PC-3 (cell line): Measurements from ENCODE around the gene MRPS31. TPM values are rescaled to one million over a fixed set of nuclear protein-coding genes. Genes with fewer than 3 reads are reported as not detected.

ENCODE experiments used
- ATAC-seq: fragments of 200-7000 bp; cut with Tn5 transposase; 2 replicates; pipeline ENCODE4 v1.9.1; 2020; ENCODE audit warnings: mild to moderate bottlenecking, moderate library complexity
- BruUV-seq: library from RNA; stranded (reverse); fragments of 400-500 nt; replicated peaks from 2 replicates; lab custom pipeline; 2021; lab: Mats Ljungman, UMichigan
- CTCF ChIA-PET: fragments of 300-600 bp; sonication (Branson Sonifier 250); formaldehyde crosslinking; loops from one replicate; lab custom pipeline; 2022; ENCODE audit warnings: antibody characterized with exemption; lab: Charles Lee
- POLR2A ChIA-PET: fragments of 300-600 bp; sonication (Branson Sonifier 250); formaldehyde crosslinking; loops from one replicate; lab custom pipeline; 2022; ENCODE audit warnings: antibody characterized with exemption; ENCODE audit not compliant: unreplicated experiment; lab: Charles Lee
- DNase-seq: peaks from one replicate; pipeline ENCODE4 v3.0.0-alpha.2; 2015
- H2AFZ ChIP-seq: fragments of 300-600 bp; sonication (generic); 2 replicates; pipeline ENCODE4 v1.6.0; 2016; ENCODE audit warnings: antibody characterized with exemption, low read length
- H3F3A ChIP-seq: fragments of 300-600 bp; sonication (generic); one replicate; pipeline ENCODE4 v1.6.0; 2017; ENCODE audit warnings: antibody characterized with exemption, low read length, control low read depth, mild to moderate bottlenecking; ENCODE audit not compliant: unreplicated experiment
- H3K27ac ChIP-seq: fragments of 300-600 bp; sonication (generic); 2 replicates; pipeline ENCODE4 v1.5.1; 2016; ENCODE audit warnings: mild to moderate bottlenecking, low read length
- H3K27me3 ChIP-seq: fragments of 300-600 bp; sonication (generic); 2 replicates; pipeline ENCODE4 v1.6.1; 2016; ENCODE audit warnings: low read length, mixed read lengths
- H3K36me3 ChIP-seq: fragments of 300-600 bp; sonication (generic); 2 replicates; pipeline ENCODE4 v1.6.1; 2016; ENCODE audit warnings: low read depth, mixed run types, low read length, mixed read lengths
- H3K4me1 ChIP-seq: fragments of 300-600 bp; sonication (generic); 2 replicates; pipeline ENCODE4 v1.5.1; 2016; ENCODE audit warnings: low read length; ENCODE audit not compliant: insufficient read depth
- H3K4me2 ChIP-seq: fragments of 300-600 bp; sonication (generic); 2 replicates; pipeline ENCODE4 v1.6.0; 2016; ENCODE audit warnings: low read length
- H3K4me3 ChIP-seq: fragments of 300-600 bp; sonication (generic); 2 replicates; pipeline ENCODE4 v1.5.1; 2016; ENCODE audit warnings: mild to moderate bottlenecking, low read length, mixed read lengths
- H3K79me2 ChIP-seq: fragments of 300-600 bp; sonication (generic); 2 replicates; pipeline ENCODE4 v1.6.1; 2017; ENCODE audit warnings: low read length, mixed read lengths
- H3K9ac ChIP-seq: fragments of 300-600 bp; sonication (generic); 2 replicates; pipeline ENCODE4 v1.6.0; 2016; ENCODE audit warnings: mild to moderate bottlenecking, low read length
- H3K9me2 ChIP-seq: fragments of 300-600 bp; sonication (generic); replicated peaks from 2 replicates; pipeline ENCODE4 v1.6.1; 2016; ENCODE audit warnings: mixed run types, low read length, mixed read lengths
- H3K9me3 ChIP-seq: fragments of 300-600 bp; sonication (generic); 2 replicates; pipeline ENCODE4 v1.6.1; 2016; ENCODE audit warnings: low read length, mixed read lengths
- H4K20me1 ChIP-seq: fragments of 300-600 bp; sonication (generic); 2 replicates; pipeline ENCODE4 v1.6.1; 2016; ENCODE audit warnings: low read length, mixed read lengths
- EZH2 ChIP-seq: fragments of 300-600 bp; sonication (generic); IDR thresholded peaks from one replicate; pipeline ENCODE4 v1.6.1; 2017; ENCODE audit warnings: antibody characterized with exemption, mild to moderate bottlenecking, low read length; ENCODE audit not compliant: unreplicated experiment
- EZH2phosphoT487 ChIP-seq: fragments of 300-600 bp; sonication (generic); IDR thresholded peaks from 2 replicates; pipeline ENCODE4 v1.6.1; 2018; ENCODE audit warnings: mild to moderate bottlenecking, antibody characterized with exemption, low read length, borderline replicate concordance
- intact Hi-C: fragments of 100-400 bp; cut with micrococcal nuclease; formaldehyde crosslinking; loops from 2 replicates; pipeline ENCODE4 v1.9.0; 2023
- total RNA-seq: library from RNA; depleted of rRNA; stranded (reverse); fragments of >200 nt; gene quantifications from 2 replicates; pipeline ENCODE4 v1.2.3, GENCODE V29; 2014
- TF ChIP-seq, protein P1 (sequence below): fragments of 300-600 bp; sonication (generic); conservative IDR thresholded peaks from 2 replicates; pipeline ENCODE4 v1.5.1; 2017; ENCODE audit warnings: antibody characterized with exemption, low read depth, mild to moderate bottlenecking, low read length

The MRPS31 gene
- total RNA-seq, 1 experiment from 2014 or later, result 14.6 TPM

GRCh38 chr13:40794414-40795368, 23.7 kb upstream of the MRPS31 start:
- peaks cover 23% of the 10 kb centered on the region for H3K79me2 ChIP-seq
- no peak overlapping the region for H3K9ac ChIP-seq
- BruUV-seq, result no TSS peak
- POLR2A ChIA-PET, result no interaction called here
- TF ChIP-seq EZH2phosphoT487 (no peak), EZH2 (no peak)
- TF ChIP-seq, protein P1, sequence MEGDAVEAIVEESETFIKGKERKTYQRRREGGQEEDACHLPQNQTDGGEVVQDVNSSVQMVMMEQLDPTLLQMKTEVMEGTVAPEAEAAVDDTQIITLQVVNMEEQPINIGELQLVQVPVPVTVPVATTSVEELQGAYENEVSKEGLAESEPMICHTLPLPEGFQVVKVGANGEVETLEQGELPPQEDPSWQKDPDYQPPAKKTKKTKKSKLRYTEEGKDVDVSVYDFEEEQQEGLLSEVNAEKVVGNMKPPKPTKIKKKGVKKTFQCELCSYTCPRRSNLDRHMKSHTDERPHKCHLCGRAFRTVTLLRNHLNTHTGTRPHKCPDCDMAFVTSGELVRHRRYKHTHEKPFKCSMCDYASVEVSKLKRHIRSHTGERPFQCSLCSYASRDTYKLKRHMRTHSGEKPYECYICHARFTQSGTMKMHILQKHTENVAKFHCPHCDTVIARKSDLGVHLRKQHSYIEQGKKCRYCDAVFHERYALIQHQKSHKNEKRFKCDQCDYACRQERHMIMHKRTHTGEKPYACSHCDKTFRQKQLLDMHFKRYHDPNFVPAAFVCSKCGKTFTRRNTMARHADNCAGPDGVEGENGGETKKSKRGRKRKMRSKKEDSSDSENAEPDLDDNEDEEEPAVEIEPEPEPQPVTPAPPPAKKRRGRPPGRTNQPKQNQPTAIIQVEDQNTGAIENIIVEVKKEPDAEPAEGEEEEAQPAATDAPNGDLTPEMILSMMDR, result no peak
- ATAC-seq (no peak), DNase-seq (no peak)
- no peak overlapping the region for H3K27ac ChIP-seq
- H3K9me2 ChIP-seq, result no peaks in the 10 kb centered on the region
- no peaks in the 10 kb centered on the region for H4K20me1 ChIP-seq
- no peaks in the 10 kb centered on the region for H3K4me1 ChIP-seq
- no peaks in the 10 kb centered on the region for H3F3A ChIP-seq
- no peak overlapping the region for H2AFZ ChIP-seq
- CTCF ChIA-PET, result no interaction called here
- H3K4me3 ChIP-seq, result no peak overlapping the region
- intact Hi-C loops, result no loop called here
- H3K4me2 ChIP-seq, result no peak overlapping the region
- no peaks in the 10 kb centered on the region for H3K27me3 ChIP-seq
- no peaks in the 10 kb centered on the region for H3K9me3 ChIP-seq
- H3K36me3 ChIP-seq, result no peaks in the 10 kb centered on the region

GRCh38 chr13:40793339-40793738, 22.3 kb upstream of the MRPS31 start:
- no TSS peak for BruUV-seq
- no peaks in the 10 kb centered on the region for H3K4me1 ChIP-seq
- no peak overlapping the region for H3K4me2 ChIP-seq
- no peaks in the 10 kb centered on the region for H3K27me3 ChIP-seq
- peaks cover 24% of the 10 kb centered on the region for H3K79me2 ChIP-seq
- intact Hi-C loops, result no loop called here
- H3K4me3 ChIP-seq, result no peak overlapping the region
- CTCF ChIA-PET, result no interaction called here
- no peak for ATAC-seq
- DNase-seq, result no peak
- no peaks in the 10 kb centered on the region for H3K36me3 ChIP-seq
- H2AFZ ChIP-seq, result no peak overlapping the region
- POLR2A ChIA-PET, result no interaction called here
- no peaks in the 10 kb centered on the region for H3K9me3 ChIP-seq
- no peaks in the 10 kb centered on the region for H4K20me1 ChIP-seq
- no peaks in the 10 kb centered on the region for H3F3A ChIP-seq
- H3K9me2 ChIP-seq, result no peaks in the 10 kb centered on the region
- TF ChIP-seq, protein P1, result no peak
- no peak for TF ChIP-seq EZH2
- no peak overlapping the region for H3K9ac ChIP-seq
- no peak overlapping the region for H3K27ac ChIP-seq
